HG03469 (cell line): ENCODE measurements around the gene FKBP11.

ENCODE experiments used
- ATAC-seq: cut with Tn5 transposase; IDR thresholded peaks from one replicate; pipeline ENCODE4 v1.9.1; 2021; ENCODE audit warnings: mild to moderate bottlenecking, moderate library complexity, moderate number of reproducible peaks; ENCODE audit not compliant: unreplicated experiment

FKBP11 gene

GRCh38 chr12:48956279-48957140 is 31.2 kb upstream of the FKBP11 start:
- no peak for ATAC-seq

- ATAC-seq, result no peak
Measured at GRCh38 chr12:48954841-48955501, 29.7 kb upstream of the FKBP11 start.

- ATAC-seq, result no peak
Measured at GRCh38 chr12:48954061-48954460, 28.8 kb upstream of the FKBP11 start.

GRCh38 chr12:48952691-48953090 is 27.4 kb upstream of the FKBP11 start:
- no peak for ATAC-seq

- ATAC-seq, result no peak
Measured at GRCh38 chr12:48947727-48948126, 22.4 kb upstream of the FKBP11 start.

GRCh38 chr12:48946943-48947342 is 21.7 kb upstream of the FKBP11 start:
- ATAC-seq, result no peak

GRCh38 chr12:48946205-48946604 is 20.9 kb upstream of the FKBP11 start:
- no peak for ATAC-seq

GRCh38 chr12:48943221-48943620 is 17.9 kb upstream of the FKBP11 start:
- ATAC-seq, result no peak

GRCh38 chr12:48940181-48940580 is 14.9 kb upstream of the FKBP11 start:
- ATAC-seq, result no peak

- no peak for ATAC-seq
Measured at GRCh38 chr12:48938805-48939204, 13.5 kb upstream of the FKBP11 start.

- no peak for ATAC-seq
Measured at GRCh38 chr12:48937170-48937569, 11.9 kb upstream of the FKBP11 start.

GRCh38 chr12:48936379-48936979 is 11.2 kb upstream of the FKBP11 start:
- no peak for ATAC-seq

GRCh38 chr12:48934312-48934706 is 9.0 kb upstream of the FKBP11 start:
- ATAC-seq, result no peak

GRCh38 chr12:48933664-48934311 is 8.5 kb upstream of the FKBP11 start:
- no peak for ATAC-seq

- no peak for ATAC-seq
Measured at GRCh38 chr12:48932878-48933277, 7.6 kb upstream of the FKBP11 start.

- ATAC-seq, result no peak
Measured at GRCh38 chr12:48930475-48930874, 5.2 kb upstream of the FKBP11 start.

GRCh38 chr12:48929551-48929950 is 4.3 kb upstream of the FKBP11 start:
- ATAC-seq, result no peak

- no peak for ATAC-seq
Measured at GRCh38 chr12:48927261-48927660, 2.0 kb upstream of the FKBP11 start.

- peak; percentile 73 for ATAC-seq
Measured at GRCh38 chr12:48924617-48925303, 532 bp downstream of the FKBP11 start.

GRCh38 chr12:48923117-48923516 is 2.2 kb downstream of the FKBP11 start:
- no peak for ATAC-seq
